K562 (cell line): ENCODE results near the gene ADAM10. TPM values are rescaled to one million over a fixed set of nuclear protein-coding genes. Genes with fewer than 3 reads are reported as not detected.

Experiments
- EP400 ChIP-seq: fragments of 450-650 bp; IDR thresholded peaks from 2 replicates; pipeline ENCODE4 v1.6.1; 2017; ENCODE audit warnings: antibody characterized with exemption, mild to moderate bottlenecking, moderate library complexity
- KLF1 ChIP-seq: fragments of 450-650 bp; IDR thresholded peaks from 2 replicates; pipeline ENCODE4 v1.6.1; 2016; ENCODE audit warnings: missing genetic modification characterization, missing compliant biosample characterization
- TAF9B ChIP-seq: fragments of 450-650 bp; IDR thresholded peaks from 2 replicates; pipeline ENCODE4 v1.6.1; 2018; ENCODE audit warnings: mild to moderate bottlenecking; ENCODE audit not compliant: partially characterized antibody
- TBP ChIP-seq: optimal IDR thresholded peaks from 2 replicates; pipeline ENCODE3; 2011; ENCODE audit warnings: low read depth, low read length, improper control_type of control experiment
- polyA plus RNA-seq, 8 experiments: library from polyadenylated mRNA; depleted of rRNA in 4 of 8; stranded (reverse) in 5 of 8; unstranded in 3 of 8; fragments of >200 nt; fragmentation: Nextera tagmentation in 2 of 8; fragmentation: Illumina TruSeq in 1 of 8; extraction: Ambion mirVana in 2 of 8; extraction: Trizol in 1 of 8; gene quantifications; 2 replicates each; pipeline versions ENCODE4 v1.2.1 to v1.2.3, GENCODE V29; 2011 to 2014; ENCODE audit warnings: inconsistent platforms in 1 of 8, missing spikeins in 1 of 8
- total RNA-seq, 7 experiments: library from RNA; depleted of rRNA in 6 of 7; stranded (reverse); fragments of >200 nt in 6 of 7; fragmentation: Illumina TruSeq in 2 of 7; extraction: Trizol in 2 of 7; gene quantifications; 2 replicates each; pipeline versions ENCODE4 v1.2.1 to v1.2.3, GENCODE V29; 2011 to 2021; ENCODE audit warnings: low replicate concordance in 1 of 7
- TF ChIP-seq, protein P1 (sequence below): sonication (generic); formaldehyde crosslinking; IDR thresholded peaks from 2 replicates; pipeline ENCODE4 v1.8.0; 2022; ENCODE audit warnings: mild to moderate bottlenecking, low read depth, missing genetic modification reagents
- TF ChIP-seq, protein P2 (sequence below): fragments of 250-450 bp; sonication (Bioruptor Pico); IDR thresholded peaks from 2 replicates; pipeline ENCODE4 v1.4.0; 2020; ENCODE audit warnings: mild to moderate bottlenecking, moderate library complexity, borderline replicate concordance
- TF ChIP-seq, protein P3 (sequence below): sonication (generic); formaldehyde crosslinking; IDR thresholded peaks from 2 replicates; pipeline ENCODE4 v1.8.0; 2022; ENCODE audit warnings: mild to moderate bottlenecking, missing genetic modification reagents, borderline replicate concordance

The ADAM10 gene
- total and polyA plus RNA-seq, 9 of the 15 experiments (the other 6 are each of a cell fraction or from before 2014, with no cell fraction given) = 11.9 to 152 (median 57.3) TPM

DNA sequence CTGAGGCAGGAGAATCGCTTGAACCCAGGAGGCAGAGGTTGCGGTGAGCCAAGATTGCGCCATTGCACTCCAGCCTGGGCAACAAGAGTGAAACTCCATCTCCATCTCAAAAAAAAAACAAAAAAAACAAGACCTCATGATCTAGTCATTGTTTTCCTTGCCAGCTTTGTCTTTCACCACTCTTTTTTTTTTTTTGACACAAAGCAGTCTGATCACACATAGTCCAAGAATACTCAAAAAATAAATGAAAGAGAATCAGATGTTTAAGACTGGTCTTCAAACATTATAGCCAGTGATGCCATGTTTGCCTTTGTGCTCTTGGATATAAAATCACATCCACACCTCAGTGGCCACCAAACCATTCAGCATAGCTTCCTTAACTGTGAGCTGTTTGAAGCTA, 5.8 kb upstream of the ADAM10 start (continued):
- TF ChIP-seq, protein P1, sequence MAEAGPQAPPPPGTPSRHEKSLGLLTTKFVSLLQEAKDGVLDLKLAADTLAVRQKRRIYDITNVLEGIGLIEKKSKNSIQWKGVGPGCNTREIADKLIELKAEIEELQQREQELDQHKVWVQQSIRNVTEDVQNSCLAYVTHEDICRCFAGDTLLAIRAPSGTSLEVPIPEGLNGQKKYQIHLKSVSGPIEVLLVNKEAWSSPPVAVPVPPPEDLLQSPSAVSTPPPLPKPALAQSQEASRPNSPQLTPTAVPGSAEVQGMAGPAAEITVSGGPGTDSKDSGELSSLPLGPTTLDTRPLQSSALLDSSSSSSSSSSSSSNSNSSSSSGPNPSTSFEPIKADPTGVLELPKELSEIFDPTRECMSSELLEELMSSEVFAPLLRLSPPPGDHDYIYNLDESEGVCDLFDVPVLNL = no peak
- TF ChIP-seq TAF9B = no peak
- TF ChIP-seq, protein P2, sequence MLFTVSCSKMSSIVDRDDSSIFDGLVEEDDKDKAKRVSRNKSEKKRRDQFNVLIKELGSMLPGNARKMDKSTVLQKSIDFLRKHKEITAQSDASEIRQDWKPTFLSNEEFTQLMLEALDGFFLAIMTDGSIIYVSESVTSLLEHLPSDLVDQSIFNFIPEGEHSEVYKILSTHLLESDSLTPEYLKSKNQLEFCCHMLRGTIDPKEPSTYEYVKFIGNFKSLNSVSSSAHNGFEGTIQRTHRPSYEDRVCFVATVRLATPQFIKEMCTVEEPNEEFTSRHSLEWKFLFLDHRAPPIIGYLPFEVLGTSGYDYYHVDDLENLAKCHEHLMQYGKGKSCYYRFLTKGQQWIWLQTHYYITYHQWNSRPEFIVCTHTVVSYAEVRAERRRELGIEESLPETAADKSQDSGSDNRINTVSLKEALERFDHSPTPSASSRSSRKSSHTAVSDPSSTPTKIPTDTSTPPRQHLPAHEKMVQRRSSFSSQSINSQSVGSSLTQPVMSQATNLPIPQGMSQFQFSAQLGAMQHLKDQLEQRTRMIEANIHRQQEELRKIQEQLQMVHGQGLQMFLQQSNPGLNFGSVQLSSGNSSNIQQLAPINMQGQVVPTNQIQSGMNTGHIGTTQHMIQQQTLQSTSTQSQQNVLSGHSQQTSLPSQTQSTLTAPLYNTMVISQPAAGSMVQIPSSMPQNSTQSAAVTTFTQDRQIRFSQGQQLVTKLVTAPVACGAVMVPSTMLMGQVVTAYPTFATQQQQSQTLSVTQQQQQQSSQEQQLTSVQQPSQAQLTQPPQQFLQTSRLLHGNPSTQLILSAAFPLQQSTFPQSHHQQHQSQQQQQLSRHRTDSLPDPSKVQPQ (CRISPR knock-in tag) = no peak
- TF ChIP-seq, protein P3, sequence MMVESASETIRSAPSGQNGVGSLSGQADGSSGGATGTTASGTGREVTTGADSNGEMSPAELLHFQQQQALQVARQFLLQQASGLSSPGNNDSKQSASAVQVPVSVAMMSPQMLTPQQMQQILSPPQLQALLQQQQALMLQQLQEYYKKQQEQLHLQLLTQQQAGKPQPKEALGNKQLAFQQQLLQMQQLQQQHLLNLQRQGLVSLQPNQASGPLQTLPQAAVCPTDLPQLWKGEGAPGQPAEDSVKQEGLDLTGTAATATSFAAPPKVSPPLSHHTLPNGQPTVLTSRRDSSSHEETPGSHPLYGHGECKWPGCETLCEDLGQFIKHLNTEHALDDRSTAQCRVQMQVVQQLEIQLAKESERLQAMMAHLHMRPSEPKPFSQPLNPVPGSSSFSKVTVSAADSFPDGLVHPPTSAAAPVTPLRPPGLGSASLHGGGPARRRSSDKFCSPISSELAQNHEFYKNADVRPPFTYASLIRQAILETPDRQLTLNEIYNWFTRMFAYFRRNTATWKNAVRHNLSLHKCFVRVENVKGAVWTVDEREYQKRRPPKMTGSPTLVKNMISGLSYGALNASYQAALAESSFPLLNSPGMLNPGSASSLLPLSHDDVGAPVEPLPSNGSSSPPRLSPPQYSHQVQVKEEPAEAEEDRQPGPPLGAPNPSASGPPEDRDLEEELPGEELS = no peak
- no peak for TF ChIP-seq EP400
- no peak for TF ChIP-seq TBP
- no peak for TF ChIP-seq KLF1
